CD14-positive monocyte (primary cell): ENCODE data around the gene AREG. TPM values are rescaled to one million over a fixed set of nuclear protein-coding genes. Genes with fewer than 3 reads are reported as not detected.
A peak's percentile ranks its signal among the peaks of the same experiment; 100 is the strongest.

Source experiments
- DNase-seq, 3 donors: peaks; one replicate each; pipeline ENCODE4 v3.0.0-alpha.2; 2011 to 2022
- H2AFZ ChIP-seq: 2 replicates; pipeline ENCODE4 v1.6.0; 2012; ENCODE audit warnings: mild to moderate bottlenecking, low read depth, low read length, inconsistent platforms; ENCODE audit not compliant: insufficient read depth, poor library complexity, severe bottlenecking
- H3K27ac ChIP-seq, 2 donors: 1 replicate in 1 of 2; 2 replicates in 1 of 2; pipeline ENCODE4 v1.5.1; 2012 to 2013; ENCODE audit warnings: low read length in 2 of 2, control low read depth in 1 of 2, inconsistent platforms in 1 of 2, low read depth in 1 of 2, mild to moderate bottlenecking in 1 of 2
- H3K27me3 ChIP-seq, 2 donors: one replicate each; pipeline versions ENCODE4 v1.6.0 to v1.6.1; 2011 to 2013; ENCODE audit warnings: low read length in 2 of 2; ENCODE audit not compliant: control insufficient read depth in 2 of 2, insufficient read depth in 2 of 2
- H3K36me3 ChIP-seq, 2 donors: replicated peaks in 1 of 2; 1 replicate in 1 of 2; 2 replicates in 1 of 2; pipeline versions ENCODE4 v1.5.1 to v1.6.1; 2012 to 2013; ENCODE audit warnings: low read length in 2 of 2, control low read depth in 1 of 2, inconsistent platforms in 1 of 2, mild to moderate bottlenecking in 1 of 2; ENCODE audit not compliant: insufficient read depth in 2 of 2, control insufficient read depth in 1 of 2
- H3K4me1 ChIP-seq, 2 donors: 1 replicate in 1 of 2; 2 replicates in 1 of 2; pipeline versions ENCODE4 v1.5.1 to v1.6.1; 2012 to 2013; ENCODE audit warnings: low read length in 2 of 2, control low read depth in 1 of 2, inconsistent platforms in 1 of 2, mild to moderate bottlenecking in 1 of 2, moderate library complexity in 1 of 2; ENCODE audit not compliant: insufficient read depth in 2 of 2, control insufficient read depth in 1 of 2
- H3K4me2 ChIP-seq: replicated peaks from 2 replicates; pipeline ENCODE3; 2012; ENCODE audit warnings: low read length, moderate library complexity, mild to moderate bottlenecking; ENCODE audit not compliant: poor library complexity, severe bottlenecking; ENCODE audit errors: extremely low read depth
- H3K4me3 ChIP-seq, 3 experiments: fragments of 200-600 bp in 1 of 3; sonication (generic) in 1 of 3; replicated peaks in 1 of 3; 1 replicate in 2 of 3; 2 replicates in 1 of 3; pipeline ENCODE4 v1.5.1; 2011 to 2013; ENCODE audit warnings: low read length in 3 of 3, mild to moderate bottlenecking in 3 of 3, control low read depth in 2 of 3, low read depth in 2 of 3, inconsistent platforms in 1 of 3, moderate library complexity in 1 of 3
- H3K79me2 ChIP-seq: 2 replicates; pipeline ENCODE4 v1.6.0; 2012; ENCODE audit warnings: mild to moderate bottlenecking, control low read depth, inconsistent platforms, low read length, moderate library complexity; ENCODE audit not compliant: insufficient read depth
- H3K9ac ChIP-seq: 2 replicates; pipeline ENCODE4 v1.6.0; 2017; ENCODE audit warnings: low read length, mild to moderate bottlenecking; ENCODE audit not compliant: insufficient read depth, poor library complexity, severe bottlenecking
- H3K9me3 ChIP-seq, 2 donors: replicated peaks in 1 of 2; 1 replicate in 1 of 2; 2 replicates in 1 of 2; pipeline versions ENCODE4 v1.5.1 to v1.6.1; 2012 to 2013; ENCODE audit warnings: low read length in 2 of 2, control low read depth in 1 of 2; ENCODE audit not compliant: control insufficient read depth in 1 of 2, insufficient read depth in 1 of 2
- H4K20me1 ChIP-seq: 2 replicates; pipeline ENCODE4 v1.6.0; 2012; ENCODE audit warnings: mild to moderate bottlenecking, low read length, control low read depth, moderate library complexity; ENCODE audit not compliant: insufficient read depth
- H3K27ac Mint-ChIP-seq, 7 donors: one replicate each; pipeline ENCODE4 v1.8.0; 2020; ENCODE audit warnings: mild to moderate bottlenecking in 7 of 7, mixed read lengths in 7 of 7, moderate library complexity in 6 of 7, inconsistent platforms in 2 of 7
- H3K27me3 Mint-ChIP-seq, 3 donors: one replicate each; pipeline ENCODE4 v1.8.0; 2021 to 2022; ENCODE audit warnings: low read depth in 3 of 3, mild to moderate bottlenecking in 3 of 3, mixed read lengths in 3 of 3, moderate library complexity in 3 of 3, inconsistent platforms in 1 of 3
- H3K36me3 Mint-ChIP-seq, 2 donors: one replicate each; pipeline ENCODE4 v1.8.0; 2020; ENCODE audit warnings: mixed read lengths in 2 of 2, inconsistent platforms in 1 of 2, mild to moderate bottlenecking in 1 of 2
- H3K4me1 Mint-ChIP-seq: one replicate; pipeline ENCODE4 v1.8.0; 2020; ENCODE audit warnings: mild to moderate bottlenecking, mixed read lengths
- H3K4me3 Mint-ChIP-seq, 2 donors: one replicate each; pipeline ENCODE4 v1.8.0; 2020; ENCODE audit warnings: mild to moderate bottlenecking in 2 of 2, mixed read lengths in 2 of 2, moderate library complexity in 1 of 2
- H3K9me3 Mint-ChIP-seq, 7 donors: one replicate each; pipeline ENCODE4 v1.8.0; 2020 to 2022; ENCODE audit warnings: mixed read lengths in 7 of 7, mild to moderate bottlenecking in 6 of 7, moderate library complexity in 6 of 7, inconsistent platforms in 2 of 7
- WGBS: methylation state at CpG from one replicate; pipeline ENCODE4 v1.1.5; 2013; ENCODE audit warnings: missing lambda C conversion rate; ENCODE audit not compliant: insufficient coverage; 5-methylcytosine and 5-hydroxymethylcytosine counted together
- intact Hi-C, 2 donors: fragments of 100-400 bp; cut with micrococcal nuclease; formaldehyde crosslinking; loops; one replicate each; pipeline versions ENCODE4 v1.15.0 to v1.15.1; 2023
- polyA plus RNA-seq, 3 donors: library from polyadenylated mRNA; depleted of rRNA in 1 of 3; unstranded in 2 of 3; stranded (reverse) in 1 of 3; fragments of 300-500 nt in 2 of 3; fragments of >200 nt in 1 of 3; fragmentation: Illumina TruSeq in 2 of 3; gene quantifications; 1 replicate in 2 of 3; 2 replicates in 1 of 3; pipeline ENCODE4 v1.2.3, GENCODE V29; 2012 to 2021
- TF ChIP-seq, protein P1 (sequence below): fragments of 200-600 bp; IDR thresholded peaks from one replicate; pipeline ENCODE4 v1.8.0; 2022; ENCODE audit warnings: antibody characterized with exemption, mild to moderate bottlenecking

Gene AREG
- polyA plus RNA-seq, 3 donors: 4.2 to 9.2 (median 9.1) TPM

- H3K4me3 Mint-ChIP-seq: no peak overlapping the region
- H3K36me3 Mint-ChIP-seq: no peaks in the 10 kb centered on the region
- Histone ChIP-seq H3K9me3 (peaks cover 0 to 7% of the 10 kb centered on the region in 2 donors), H3K27ac (no peak overlapping the region), H3K27me3 (no peaks in the 10 kb centered on the region), H3K4me1 (no peaks in the 10 kb centered on the region), H3K36me3 (no peaks in the 10 kb centered on the region), H3K4me3 (no peak overlapping the region), H3K9ac (no peak overlapping the region), H3K79me2 (no peaks in the 10 kb centered on the region), H4K20me1 (no peaks in the 10 kb centered on the region), H2AFZ (no peak overlapping the region), H3K4me2 (no peak overlapping the region)
- H3K27me3 Mint-ChIP-seq: no peaks in the 10 kb centered on the region
- no CpG with 5 or more reads among the region's 1 CpG for whole genome bisulfite sequencing
- H3K27ac Mint-ChIP-seq: peak overlapping the region in 1 of 7 donors; percentile 49
- TF ChIP-seq, protein P1, sequence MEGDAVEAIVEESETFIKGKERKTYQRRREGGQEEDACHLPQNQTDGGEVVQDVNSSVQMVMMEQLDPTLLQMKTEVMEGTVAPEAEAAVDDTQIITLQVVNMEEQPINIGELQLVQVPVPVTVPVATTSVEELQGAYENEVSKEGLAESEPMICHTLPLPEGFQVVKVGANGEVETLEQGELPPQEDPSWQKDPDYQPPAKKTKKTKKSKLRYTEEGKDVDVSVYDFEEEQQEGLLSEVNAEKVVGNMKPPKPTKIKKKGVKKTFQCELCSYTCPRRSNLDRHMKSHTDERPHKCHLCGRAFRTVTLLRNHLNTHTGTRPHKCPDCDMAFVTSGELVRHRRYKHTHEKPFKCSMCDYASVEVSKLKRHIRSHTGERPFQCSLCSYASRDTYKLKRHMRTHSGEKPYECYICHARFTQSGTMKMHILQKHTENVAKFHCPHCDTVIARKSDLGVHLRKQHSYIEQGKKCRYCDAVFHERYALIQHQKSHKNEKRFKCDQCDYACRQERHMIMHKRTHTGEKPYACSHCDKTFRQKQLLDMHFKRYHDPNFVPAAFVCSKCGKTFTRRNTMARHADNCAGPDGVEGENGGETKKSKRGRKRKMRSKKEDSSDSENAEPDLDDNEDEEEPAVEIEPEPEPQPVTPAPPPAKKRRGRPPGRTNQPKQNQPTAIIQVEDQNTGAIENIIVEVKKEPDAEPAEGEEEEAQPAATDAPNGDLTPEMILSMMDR: no peak
- intact Hi-C loops: no loop called here
- DNase-seq: no peak
- H3K4me1 Mint-ChIP-seq: peaks cover 2% of the 10 kb centered on the region
- H3K9me3 Mint-ChIP-seq: peaks cover 0 to 13% (median 7%) of the 10 kb centered on the region in 7 donors
These were observed 59.3 kb downstream of the AREG start for GRCh38 chr4:74504212-74504611.

Other genes with a start within 250 kb of the AREG start
- not detected for gene EPGN, start 136.7 kb upstream of the AREG start, polyA plus RNA-seq
- 10 to 100 TPM in 1 of 3 donors, 1 to 10 TPM in 2; 2.7 to 17.2 (median 8.2) TPM for gene EREG, start 80.0 kb upstream of the AREG start, polyA plus RNA-seq